Neural progenitor cell (in vitro differentiated cells): Measurements from ENCODE around the gene SH3BP5L.

Experiments used
- EZH2 ChIP-seq: fragments of 200-600 bp; sonication (generic); IDR thresholded peaks from 2 replicates; pipeline ENCODE4 v1.6.1; 2017; ENCODE audit warnings: antibody characterized with exemption, mild to moderate bottlenecking, moderate library complexity
- TF ChIP-seq, protein P1 (sequence below): fragments of 200-600 bp; sonication (generic); IDR thresholded peaks from 2 replicates; pipeline ENCODE4 v1.5.1; 2017; ENCODE audit warnings: antibody characterized with exemption, mild to moderate bottlenecking

DNA sequence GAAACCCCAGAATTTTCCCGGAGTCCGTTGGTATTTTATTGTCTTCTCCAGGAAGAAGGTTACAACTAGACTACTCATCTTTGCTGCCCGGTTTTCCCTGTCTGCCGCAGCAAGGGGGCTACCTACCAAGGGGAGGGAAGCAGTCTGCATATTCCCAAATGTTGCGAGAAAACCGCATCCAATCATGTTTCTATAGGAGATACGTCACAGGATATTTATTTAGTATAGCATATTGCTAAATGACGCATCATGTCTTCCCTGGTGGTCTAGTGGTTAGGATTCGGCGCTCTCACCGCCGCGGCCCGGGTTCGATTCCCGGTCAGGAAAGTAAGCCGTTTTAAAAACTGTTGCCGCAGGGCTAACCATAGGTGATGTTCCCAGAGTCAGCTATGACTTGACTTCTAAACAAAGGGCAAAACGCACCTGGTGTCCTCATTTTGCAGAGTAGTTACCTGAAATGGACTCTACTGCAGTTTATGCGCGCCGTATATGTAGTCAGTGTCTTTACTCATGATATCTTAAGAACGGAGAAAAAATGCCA is 48.3 kb upstream of the SH3BP5L start:
- TF ChIP-seq, protein P1, sequence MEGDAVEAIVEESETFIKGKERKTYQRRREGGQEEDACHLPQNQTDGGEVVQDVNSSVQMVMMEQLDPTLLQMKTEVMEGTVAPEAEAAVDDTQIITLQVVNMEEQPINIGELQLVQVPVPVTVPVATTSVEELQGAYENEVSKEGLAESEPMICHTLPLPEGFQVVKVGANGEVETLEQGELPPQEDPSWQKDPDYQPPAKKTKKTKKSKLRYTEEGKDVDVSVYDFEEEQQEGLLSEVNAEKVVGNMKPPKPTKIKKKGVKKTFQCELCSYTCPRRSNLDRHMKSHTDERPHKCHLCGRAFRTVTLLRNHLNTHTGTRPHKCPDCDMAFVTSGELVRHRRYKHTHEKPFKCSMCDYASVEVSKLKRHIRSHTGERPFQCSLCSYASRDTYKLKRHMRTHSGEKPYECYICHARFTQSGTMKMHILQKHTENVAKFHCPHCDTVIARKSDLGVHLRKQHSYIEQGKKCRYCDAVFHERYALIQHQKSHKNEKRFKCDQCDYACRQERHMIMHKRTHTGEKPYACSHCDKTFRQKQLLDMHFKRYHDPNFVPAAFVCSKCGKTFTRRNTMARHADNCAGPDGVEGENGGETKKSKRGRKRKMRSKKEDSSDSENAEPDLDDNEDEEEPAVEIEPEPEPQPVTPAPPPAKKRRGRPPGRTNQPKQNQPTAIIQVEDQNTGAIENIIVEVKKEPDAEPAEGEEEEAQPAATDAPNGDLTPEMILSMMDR = no peak
- no peak for TF ChIP-seq EZH2
